Mucosa of descending colon (tissue), 3 donors: ENCODE measurements around the gene MICOS13. TPM values are rescaled to one million over a fixed set of nuclear protein-coding genes. Genes with fewer than 3 reads are reported as not detected.

Source experiments
- ATAC-seq: fragments of 200-7000 bp; cut with Tn5 transposase; one replicate; pipeline ENCODE4 v1.9.1; 2020; ENCODE audit warnings: mild to moderate bottlenecking, moderate library complexity
- DNase-seq, 3 donors: peaks; one replicate each; pipeline ENCODE4 v3.0.0-alpha.2; 2020
- H3K36me3 ChIP-seq: fragments of 200-600 bp; one replicate; pipeline ENCODE4 v1.8.0; 2021; ENCODE audit warnings: low read depth, mild to moderate bottlenecking
- H3K4me1 ChIP-seq: fragments of 200-600 bp; one replicate; pipeline ENCODE4 v1.8.0; 2021; ENCODE audit warnings: low read depth, mild to moderate bottlenecking
- H3K4me3 ChIP-seq: fragments of 200-600 bp; one replicate; pipeline ENCODE4 v1.8.0; 2021; ENCODE audit warnings: mild to moderate bottlenecking
- H3K9me3 ChIP-seq: fragments of 200-600 bp; one replicate; pipeline ENCODE4 v1.8.0; 2021; ENCODE audit warnings: mild to moderate bottlenecking
- intact Hi-C, 2 donors: fragments of 100-400 bp; cut with DNase I in 1 of 2; cut with micrococcal nuclease in 1 of 2; formaldehyde crosslinking; loops; one replicate each; pipeline versions ENCODE4 v1.11.0 to v1.11.1; 2022; cut with DNase I, micrococcal nuclease
- total RNA-seq, 3 donors: library from RNA; stranded (reverse); fragmentation: NEBNext Ultra II Directional in 2 of 3; extraction: Animal tissue kit (Norgen Biotek cat#: 25700) in 2 of 3; gene quantifications; one replicate each; pipeline versions ENCODE4 v1.2.1 to v1.2.4, GENCODE V29; 2021 to 2023
- TF ChIP-seq, protein P1 (sequence below): fragments of 200-600 bp; IDR thresholded peaks from one replicate; pipeline ENCODE4 v1.8.0; 2022; ENCODE audit warnings: antibody characterized with exemption, mild to moderate bottlenecking
- donor health status: DM: no; HTN: no; CAD: no; lungs with moderate emphysema.
- donor health status: DM: no; HTN: no; CAD: no.
- donor health status: DM: no; HTN: yes; CAD: no.

The MICOS13 gene
- total RNA-seq, 3 donors from 2014 or later: 70.1 to 73.7 (median 70.9) TPM

DNA sequence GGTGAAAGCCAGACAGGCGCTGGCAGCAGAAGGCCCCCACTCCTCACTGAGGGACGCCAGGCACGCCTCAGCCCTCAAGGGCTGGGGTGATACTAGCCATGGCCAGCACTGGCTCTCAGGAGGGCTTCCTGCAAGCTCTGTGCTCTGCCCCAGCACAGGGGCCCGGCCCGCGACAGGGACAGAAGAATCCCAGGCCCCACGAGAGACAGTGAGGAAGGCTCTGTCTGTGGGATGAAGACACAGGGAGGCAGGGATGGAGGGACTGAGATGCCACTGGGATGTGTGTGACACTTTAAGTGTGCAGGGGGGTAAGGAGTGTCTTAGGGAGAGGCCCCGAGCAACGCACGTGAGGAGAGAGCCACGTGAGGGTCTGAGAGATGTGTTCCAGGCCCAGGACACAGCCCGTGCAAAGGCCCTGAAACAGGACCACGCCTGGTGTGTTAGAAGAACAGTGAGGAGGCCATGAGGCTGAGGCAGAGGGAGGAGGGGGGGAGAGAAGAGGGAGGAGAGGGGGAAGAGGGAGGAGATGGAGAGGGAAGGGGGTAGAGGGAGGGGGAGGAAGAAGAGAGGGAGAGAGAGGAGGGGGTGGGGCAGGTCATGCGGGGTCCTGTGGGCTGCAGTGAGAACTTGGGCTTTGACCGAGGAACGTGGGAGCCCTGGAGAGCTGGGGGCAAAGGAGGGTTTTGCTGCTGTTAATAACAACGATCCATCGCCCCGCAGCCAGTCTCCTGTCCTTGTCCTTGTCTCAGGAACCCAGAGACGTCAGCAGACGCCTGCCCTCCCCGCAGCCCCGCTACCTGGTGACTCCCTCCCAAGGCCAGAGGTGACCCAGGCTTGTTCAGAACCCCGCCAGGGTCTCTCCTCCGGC lies 16.9 kb upstream of the MICOS13 start:
- TF ChIP-seq, protein P1, sequence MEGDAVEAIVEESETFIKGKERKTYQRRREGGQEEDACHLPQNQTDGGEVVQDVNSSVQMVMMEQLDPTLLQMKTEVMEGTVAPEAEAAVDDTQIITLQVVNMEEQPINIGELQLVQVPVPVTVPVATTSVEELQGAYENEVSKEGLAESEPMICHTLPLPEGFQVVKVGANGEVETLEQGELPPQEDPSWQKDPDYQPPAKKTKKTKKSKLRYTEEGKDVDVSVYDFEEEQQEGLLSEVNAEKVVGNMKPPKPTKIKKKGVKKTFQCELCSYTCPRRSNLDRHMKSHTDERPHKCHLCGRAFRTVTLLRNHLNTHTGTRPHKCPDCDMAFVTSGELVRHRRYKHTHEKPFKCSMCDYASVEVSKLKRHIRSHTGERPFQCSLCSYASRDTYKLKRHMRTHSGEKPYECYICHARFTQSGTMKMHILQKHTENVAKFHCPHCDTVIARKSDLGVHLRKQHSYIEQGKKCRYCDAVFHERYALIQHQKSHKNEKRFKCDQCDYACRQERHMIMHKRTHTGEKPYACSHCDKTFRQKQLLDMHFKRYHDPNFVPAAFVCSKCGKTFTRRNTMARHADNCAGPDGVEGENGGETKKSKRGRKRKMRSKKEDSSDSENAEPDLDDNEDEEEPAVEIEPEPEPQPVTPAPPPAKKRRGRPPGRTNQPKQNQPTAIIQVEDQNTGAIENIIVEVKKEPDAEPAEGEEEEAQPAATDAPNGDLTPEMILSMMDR: no peak
- ATAC-seq (no peak), DNase-seq (no peak)
- no peak overlapping the region for H3K4me3 ChIP-seq
- intact Hi-C loops: no loop called here
- peaks cover 5% of the 10 kb centered on the region for H3K36me3 ChIP-seq
- H3K9me3 ChIP-seq: no peaks in the 10 kb centered on the region
- peaks cover 2% of the 10 kb centered on the region for H3K4me1 ChIP-seq

DNA sequence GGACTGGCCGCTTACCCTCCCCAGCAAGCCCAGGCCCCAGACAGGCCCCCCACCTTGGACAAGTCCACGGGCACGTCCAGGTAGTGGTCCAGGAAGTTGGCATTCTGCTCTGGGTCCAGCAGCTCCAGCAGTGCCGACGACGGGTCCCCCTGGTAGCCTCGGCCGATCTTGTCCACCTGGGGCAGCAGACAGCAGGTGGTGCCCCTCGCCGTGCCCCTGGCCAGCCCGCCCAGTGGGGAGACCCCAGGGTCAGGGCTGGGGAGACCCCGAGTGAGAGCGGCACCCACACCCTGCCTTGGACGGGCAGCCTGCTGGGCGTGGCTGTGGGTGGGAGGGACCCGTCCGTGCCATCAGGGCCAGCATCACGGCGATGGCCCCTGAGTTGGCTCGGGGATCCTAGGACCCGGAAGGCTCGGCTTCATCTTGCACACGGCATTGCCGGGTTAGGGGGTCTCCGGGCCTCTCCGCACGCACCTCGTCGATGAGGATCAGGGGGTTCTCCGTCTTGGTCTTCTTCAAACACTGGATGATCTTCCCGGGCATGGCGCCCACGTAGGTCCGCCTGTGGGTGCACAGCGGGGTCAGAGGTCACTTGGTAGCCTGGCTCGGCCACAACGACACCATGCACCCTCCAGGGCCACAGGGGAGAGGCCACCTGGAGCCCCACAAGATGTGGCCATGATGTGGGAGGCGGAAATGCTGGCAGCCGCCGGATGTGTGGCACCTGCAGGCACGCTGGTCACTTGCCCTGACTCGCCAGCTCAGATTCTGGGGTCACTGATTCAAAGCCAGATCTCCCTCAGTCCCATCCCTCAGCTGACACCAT lies 16.1 kb upstream of the MICOS13 start:
- intact Hi-C loops: no loop called here
- peaks cover 5% of the 10 kb centered on the region for H3K36me3 ChIP-seq
- H3K9me3 ChIP-seq: no peaks in the 10 kb centered on the region
- no peak overlapping the region for H3K4me3 ChIP-seq
- TF ChIP-seq, protein P1: no peak
- no peak for ATAC-seq
- no peak for DNase-seq
- peaks cover 10% of the 10 kb centered on the region for H3K4me1 ChIP-seq

DNA sequence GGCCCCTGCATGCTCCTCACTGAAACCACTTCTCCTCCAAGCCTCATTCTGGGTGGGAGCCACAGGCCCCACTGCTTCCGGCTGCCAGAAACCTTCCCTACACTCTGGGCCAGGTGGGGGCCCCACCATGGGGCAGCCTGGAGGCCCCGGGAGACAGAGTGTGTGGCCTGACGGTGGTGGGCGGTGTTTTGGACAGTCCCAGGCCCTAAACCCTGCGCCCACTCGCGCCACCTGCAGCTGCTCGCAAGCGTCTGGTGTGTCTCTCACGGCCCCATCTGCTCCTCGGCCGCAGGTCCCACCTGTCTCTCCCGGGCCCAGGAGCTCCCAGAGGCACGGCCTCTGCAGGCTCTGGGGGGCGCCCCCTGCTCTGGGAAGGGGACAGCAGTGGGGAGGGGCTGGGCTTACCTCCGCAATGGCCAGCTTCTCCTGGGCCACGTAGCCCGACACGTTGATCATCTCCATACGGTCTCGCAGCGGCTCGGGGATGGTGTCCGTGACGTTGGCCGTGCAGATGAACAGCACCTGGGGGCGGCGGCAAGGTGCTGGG lies 15.4 kb upstream of the MICOS13 start:
- Histone ChIP-seq H3K36me3 (peaks cover 5% of the 10 kb centered on the region), H3K4me3 (no peak overlapping the region), H3K4me1 (peaks cover 10% of the 10 kb centered on the region), H3K9me3 (no peaks in the 10 kb centered on the region)
- intact Hi-C loops: no loop called here
- DNase-seq: no peak
- TF ChIP-seq, protein P1: no peak
- no peak for ATAC-seq

GRCh38 chr19:5694956-5695648 lies 14.8 kb upstream of the MICOS13 start:
- Histone ChIP-seq H3K36me3 (peaks cover 5% of the 10 kb centered on the region), H3K4me1 (peaks cover 10% of the 10 kb centered on the region), H3K4me3 (no peak overlapping the region), H3K9me3 (no peaks in the 10 kb centered on the region)
- ATAC-seq (no peak), DNase-seq (no peak)
- intact Hi-C loops: no loop called here
- TF ChIP-seq, protein P1: no peak
